Glomerular visceral epithelial cell (primary cell): ENCODE results near the gene PAX4.

Source experiments
- DNase-seq: peaks from one replicate; pipeline ENCODE4 v3.0.0-alpha.2; 2016; ENCODE audit errors: extremely low spot score

The PAX4 gene

DNA sequence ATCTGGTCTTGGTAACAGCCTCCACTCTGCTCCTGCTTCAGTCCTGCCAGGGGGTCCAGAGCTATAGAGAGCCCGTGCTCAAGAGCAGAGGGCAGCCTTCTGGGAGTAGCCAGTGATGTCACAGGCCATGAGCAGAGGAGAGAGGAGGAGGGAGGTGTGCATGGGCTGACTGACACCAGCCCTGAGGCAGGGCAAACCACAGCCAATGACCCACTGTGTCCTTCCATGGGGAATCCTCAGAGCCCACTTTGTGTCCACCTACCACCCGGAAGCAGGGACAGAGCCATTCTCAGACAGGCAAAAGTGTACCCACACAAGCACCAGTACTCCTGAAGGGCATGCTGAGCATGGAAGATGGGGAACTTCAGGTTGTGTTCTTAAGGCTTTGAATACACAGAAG lies at the start of gene PAX4:
Gene PAX4, minus strand, starts transcription at position 101 of the 400 bp plus-strand sequence. CDS start 2,214 bp downstream, outside the sequence.
- no peak for DNase-seq

DNA sequence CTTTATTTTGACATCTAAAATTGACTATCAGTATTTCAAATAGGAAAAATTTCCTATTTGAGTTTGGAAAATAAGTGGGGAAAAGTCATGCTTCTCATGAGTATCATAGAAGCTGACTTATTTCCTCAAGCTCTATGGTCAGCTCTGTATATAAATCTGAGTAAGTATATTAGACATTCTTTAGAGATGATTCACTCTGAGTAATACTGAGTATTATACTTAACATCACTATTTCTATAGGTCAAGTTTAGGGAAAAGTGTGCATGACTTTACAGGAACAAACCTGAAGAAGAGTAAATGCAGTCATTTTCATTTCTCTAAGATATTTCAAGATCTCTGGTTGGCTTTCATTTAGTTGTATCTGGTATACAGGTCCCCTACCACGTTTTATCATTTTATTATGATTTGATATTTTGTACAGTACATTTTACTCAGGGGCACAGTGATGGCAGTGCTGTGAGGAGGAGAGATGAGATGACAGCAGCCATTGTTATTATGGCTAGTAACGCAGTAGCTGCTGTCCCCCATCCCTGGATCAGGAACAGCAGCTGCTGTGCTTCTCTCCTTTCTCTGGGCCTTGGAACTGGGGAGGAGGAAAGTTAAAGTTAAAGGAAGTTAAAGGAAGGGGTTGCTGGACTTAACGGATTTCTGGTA lies 49.2 kb upstream of the PAX4 start:
- peak; percentile 30 for DNase-seq

DNA sequence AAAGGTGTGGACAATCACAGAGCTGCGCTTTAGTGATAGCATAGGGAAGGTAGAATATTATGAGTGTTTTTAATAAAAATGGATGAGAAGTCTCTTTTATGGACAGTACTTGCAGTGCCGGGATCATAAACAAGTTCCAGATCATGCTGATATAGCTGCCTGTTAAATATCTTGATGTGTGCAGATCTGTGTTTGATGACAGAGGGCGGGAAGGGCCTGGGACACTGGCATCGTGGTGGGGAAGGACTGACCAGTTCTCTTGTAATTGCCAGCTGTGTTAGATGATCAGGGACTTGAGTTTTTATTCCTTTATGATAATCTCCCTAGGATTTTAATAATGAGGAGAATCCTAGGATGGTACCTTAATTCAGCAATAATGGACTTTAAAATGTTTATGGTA lies 48.7 kb upstream of the PAX4 start:
- no peak for DNase-seq

GRCh38 chr7:127665922-127666321 lies 48.0 kb upstream of the PAX4 start:
- DNase-seq = no peak

GRCh38 chr7:127658970-127659630 lies 41.2 kb upstream of the PAX4 start:
- no peak for DNase-seq

GRCh38 chr7:127657500-127657899 lies 39.6 kb upstream of the PAX4 start:
- DNase-seq = no peak

DNA sequence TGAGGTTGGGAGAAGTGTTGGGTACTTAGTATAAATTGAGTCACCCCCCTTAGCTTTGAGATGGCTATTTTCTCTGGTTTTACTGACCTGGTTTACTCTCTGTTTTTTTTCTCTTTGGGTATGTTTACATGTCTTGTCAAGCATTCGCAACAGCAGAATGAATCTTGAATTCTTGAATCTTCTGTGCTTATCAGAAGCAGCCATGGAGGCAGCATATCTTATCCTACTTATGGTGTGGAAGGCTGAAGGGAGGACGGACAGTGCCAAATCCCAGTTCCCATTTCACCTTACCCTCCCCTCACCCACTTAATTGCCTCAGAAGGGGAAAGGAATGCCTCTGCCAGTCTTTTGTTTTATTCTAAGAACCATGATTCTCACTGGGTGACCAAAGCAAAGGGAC lies 37.8 kb upstream of the PAX4 start:
- no peak for DNase-seq

- DNase-seq = peak; percentile 24
Measured at GRCh38 chr7:127654404-127655394, 36.8 kb upstream of the PAX4 start.

- no peak for DNase-seq
Measured at GRCh38 chr7:127653396-127653795, 35.5 kb upstream of the PAX4 start.

DNA sequence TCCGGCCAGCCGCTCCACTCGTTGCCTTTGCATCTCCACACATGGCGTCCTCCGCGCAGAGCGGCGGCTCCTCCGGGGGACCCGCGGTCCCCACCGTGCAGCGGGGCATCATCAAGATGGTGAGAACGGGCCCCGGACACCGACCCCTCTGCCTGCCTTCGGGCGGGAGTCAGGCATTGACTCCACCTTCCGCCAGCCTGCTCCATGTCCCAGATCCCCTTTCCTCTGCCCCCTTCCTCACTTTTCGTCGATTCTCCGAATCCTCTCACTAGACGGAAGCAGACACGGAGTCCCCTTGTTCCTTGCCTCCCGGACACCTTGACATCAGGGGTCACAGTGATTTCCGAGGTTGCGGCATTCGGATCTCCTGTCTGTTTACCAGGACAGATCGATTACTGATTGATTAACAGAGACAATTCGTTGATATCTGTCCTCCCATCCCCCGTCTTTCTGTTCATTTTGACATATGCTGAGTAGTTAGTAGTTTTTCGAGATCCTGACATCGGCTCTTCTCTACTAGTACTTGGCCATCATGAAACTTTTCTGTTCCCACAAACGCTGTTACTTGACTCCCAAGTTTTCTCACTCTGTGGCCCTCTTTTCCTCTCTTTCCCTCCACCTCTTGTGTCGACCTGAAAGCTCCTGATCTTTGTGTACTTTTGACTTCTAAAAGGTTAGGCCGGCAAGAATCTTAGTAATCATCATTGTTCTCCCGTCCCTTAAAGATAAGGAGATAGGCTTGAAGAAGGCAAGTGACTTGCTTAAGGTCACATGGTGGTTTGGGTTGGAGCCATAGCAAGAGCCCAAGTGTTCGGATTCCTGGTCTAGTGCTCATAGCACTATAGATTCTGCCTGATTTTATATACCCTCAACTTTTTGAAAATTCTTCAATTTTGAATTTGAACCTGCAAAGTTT lies 34.6 kb upstream of the PAX4 start:
- no peak for DNase-seq

- peak; percentile 99 for DNase-seq
Measured at GRCh38 chr7:127651556-127652332, 33.8 kb upstream of the PAX4 start, which contains the start of gene SND1. Gene SND1, plus strand, starts transcription at chr7:127652194. Its CDS starts 180 bp downstream, at chr7:127652374.

DNA sequence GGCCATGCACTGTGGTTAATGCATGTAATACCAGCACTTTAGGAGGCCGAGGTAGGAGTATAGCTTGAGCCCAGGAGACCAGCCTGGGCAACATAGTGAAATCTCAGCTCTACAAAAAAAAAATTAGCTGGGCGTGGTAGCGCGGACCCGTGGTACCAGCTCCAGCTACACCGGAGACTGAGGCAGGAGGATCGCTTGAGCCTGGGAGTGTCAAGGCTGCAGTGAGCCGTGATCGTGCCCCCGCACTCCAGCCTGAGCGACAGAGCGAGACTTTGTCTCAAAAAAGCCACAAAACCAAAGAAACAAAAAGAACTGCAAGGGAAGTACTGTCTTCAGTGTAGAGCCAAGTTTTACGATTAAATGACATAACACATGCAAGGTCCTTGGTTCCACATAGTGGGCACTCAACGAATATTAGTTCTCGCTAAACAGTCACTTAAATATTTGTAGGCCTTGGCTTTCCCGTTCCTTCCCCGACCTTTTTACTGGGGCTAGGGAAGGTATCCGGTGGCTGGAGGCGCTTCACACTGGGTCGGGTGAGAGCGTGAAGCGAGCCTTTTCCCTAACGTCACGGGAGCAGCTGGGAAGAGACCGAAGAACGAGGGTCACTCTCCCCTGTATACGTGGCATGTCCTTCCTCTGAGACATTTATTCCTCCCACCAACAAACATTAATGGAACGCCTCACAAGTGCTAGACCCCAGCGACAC lies 33.1 kb upstream of the PAX4 start:
- no peak for DNase-seq

GRCh38 chr7:127648986-127649385 lies 31.0 kb upstream of the PAX4 start:
- no peak for DNase-seq

GRCh38 chr7:127647636-127648035 lies 29.7 kb upstream of the PAX4 start:
- DNase-seq = no peak

DNA sequence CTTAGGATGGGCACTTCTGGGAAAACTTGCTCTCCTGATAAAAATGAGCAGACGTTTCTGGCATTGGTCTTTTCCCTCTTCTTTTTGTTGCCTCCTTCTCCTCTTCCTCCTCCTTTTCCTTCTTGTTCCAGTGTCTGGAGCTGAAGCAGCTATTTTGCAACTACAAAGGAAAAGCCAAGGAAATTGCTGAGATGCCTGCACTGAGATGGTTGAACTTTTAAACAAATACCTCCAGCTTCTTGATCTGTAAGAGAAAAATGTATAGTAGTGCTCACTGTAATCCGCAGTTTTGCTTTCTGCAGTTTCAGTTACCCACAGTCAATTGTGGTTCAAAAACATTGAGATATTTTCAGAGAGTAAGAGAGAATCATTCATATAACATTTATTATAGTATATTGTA lies 26.5 kb upstream of the PAX4 start:
- DNase-seq = no peak

GRCh38 chr7:127638197-127638596 lies 20.3 kb upstream of the PAX4 start:
- no peak for DNase-seq

DNA sequence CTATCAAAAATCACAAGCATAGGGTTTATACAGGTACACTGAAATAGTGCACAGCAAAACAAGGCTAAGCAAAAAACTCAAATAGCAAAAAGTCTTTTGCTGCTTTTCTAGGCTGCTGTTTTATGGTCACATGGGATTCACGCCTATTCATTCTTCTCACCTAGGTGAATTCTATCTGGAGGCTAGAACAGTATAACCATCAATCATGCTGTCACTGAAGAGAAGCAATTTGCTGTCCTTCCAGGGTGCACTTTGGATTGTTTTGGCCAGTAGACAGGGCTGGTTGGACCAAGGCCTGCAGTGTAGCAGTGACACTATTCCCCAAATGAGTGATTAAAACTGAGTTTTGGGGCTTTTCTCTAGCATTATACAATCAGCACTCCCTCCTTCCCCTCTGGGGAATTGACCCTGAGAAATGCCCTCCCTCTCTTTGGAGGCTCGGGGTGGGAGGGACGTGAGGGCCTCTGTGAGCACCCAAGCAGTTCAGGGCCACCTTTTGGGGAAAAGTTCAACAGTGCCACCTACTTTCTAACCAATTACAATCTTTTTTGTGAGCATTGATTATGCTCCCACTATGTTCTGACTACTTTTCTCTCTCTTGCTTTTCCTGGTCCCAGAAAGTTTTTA lies 17.8 kb upstream of the PAX4 start:
- DNase-seq = no peak

- no peak for DNase-seq
Measured at GRCh38 chr7:127632276-127632910, 14.5 kb upstream of the PAX4 start.
